AG10803 (cell line): ENCODE data around the gene PLCB1.

Source experiments
- DNase-seq: peaks from one replicate; pipeline ENCODE4 v3.0.0; 2010; ENCODE audit warnings: low read depth
- H3K4me3 ChIP-seq: 2 replicates; pipeline ENCODE4 v1.5.1; 2011; ENCODE audit warnings: mild to moderate bottlenecking, low read length, control low read depth
- CTCF ChIP-seq: conservative IDR thresholded peaks from 2 replicates; pipeline ENCODE4 v1.5.1; 2011; ENCODE audit warnings: mild to moderate bottlenecking, low read length, control low read depth, inconsistent platforms

Gene PLCB1

GRCh38 chr20:8803065-8803464, 671.0 kb downstream of the PLCB1 start:
- no peak overlapping the region for H3K4me3 ChIP-seq
- TF ChIP-seq CTCF: no peak
- DNase-seq: no peak

GRCh38 chr20:8803941-8804340, 671.9 kb downstream of the PLCB1 start:
- no peak for DNase-seq
- H3K4me3 ChIP-seq: no peak overlapping the region
- no peak for TF ChIP-seq CTCF

GRCh38 chr20:8805737-8806442, 673.8 kb downstream of the PLCB1 start:
- no peak for TF ChIP-seq CTCF
- H3K4me3 ChIP-seq: no peak overlapping the region
- DNase-seq: no peak

GRCh38 chr20:8807480-8808201, 675.6 kb downstream of the PLCB1 start:
- no peak for TF ChIP-seq CTCF
- H3K4me3 ChIP-seq: no peak overlapping the region
- no peak for DNase-seq

- TF ChIP-seq CTCF: no peak
- H3K4me3 ChIP-seq: no peak overlapping the region
- peak; percentile 34 for DNase-seq
Observed at GRCh38 chr20:8808202-8808535, 676.1 kb downstream of the PLCB1 start.

GRCh38 chr20:8809107-8809953, 677.3 kb downstream of the PLCB1 start:
- no peak for TF ChIP-seq CTCF
- no peak for DNase-seq
- no peak overlapping the region for H3K4me3 ChIP-seq
